HG03342 (cell line): ENCODE data around the gene NCOA3.
"Not testable (repeated sequence)": the region's sequence is repeated elsewhere in the genome, so short reads cannot be mapped to it uniquely, and the experiment has no call there.

ENCODE experiments used
- ATAC-seq: cut with Tn5 transposase; IDR thresholded peaks from one replicate; pipeline ENCODE4 v1.9.1; 2021; ENCODE audit warnings: mild to moderate bottlenecking, moderate library complexity; ENCODE audit not compliant: unreplicated experiment

NCOA3 gene

GRCh38 chr20:47534405-47534804 lies 32.7 kb downstream of the NCOA3 start:
- no peak for ATAC-seq

DNA sequence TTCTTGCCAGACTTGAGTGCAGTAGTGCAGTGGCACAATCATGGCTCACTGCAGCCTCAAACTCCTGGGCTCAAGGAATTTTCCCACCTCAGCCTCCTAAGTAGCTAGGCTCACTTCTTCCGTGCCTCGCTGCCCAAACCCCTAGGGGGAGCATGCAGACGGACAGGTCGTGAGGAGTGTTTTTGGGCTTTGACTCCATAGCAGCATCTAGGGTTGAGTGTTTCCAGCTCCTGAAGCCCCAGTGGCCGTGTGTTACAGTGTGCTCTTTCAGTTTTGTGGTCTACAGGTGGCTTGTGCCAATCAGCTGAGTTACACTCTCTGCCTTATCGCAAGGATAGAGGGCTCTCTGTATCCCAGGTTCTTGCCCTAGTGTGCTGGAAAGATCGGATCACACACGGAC lies 33.4 kb downstream of the NCOA3 start:
- ATAC-seq: no peak

- no peak for ATAC-seq
These were observed 34.3 kb downstream of the NCOA3 start for GRCh38 chr20:47535994-47536393.

DNA sequence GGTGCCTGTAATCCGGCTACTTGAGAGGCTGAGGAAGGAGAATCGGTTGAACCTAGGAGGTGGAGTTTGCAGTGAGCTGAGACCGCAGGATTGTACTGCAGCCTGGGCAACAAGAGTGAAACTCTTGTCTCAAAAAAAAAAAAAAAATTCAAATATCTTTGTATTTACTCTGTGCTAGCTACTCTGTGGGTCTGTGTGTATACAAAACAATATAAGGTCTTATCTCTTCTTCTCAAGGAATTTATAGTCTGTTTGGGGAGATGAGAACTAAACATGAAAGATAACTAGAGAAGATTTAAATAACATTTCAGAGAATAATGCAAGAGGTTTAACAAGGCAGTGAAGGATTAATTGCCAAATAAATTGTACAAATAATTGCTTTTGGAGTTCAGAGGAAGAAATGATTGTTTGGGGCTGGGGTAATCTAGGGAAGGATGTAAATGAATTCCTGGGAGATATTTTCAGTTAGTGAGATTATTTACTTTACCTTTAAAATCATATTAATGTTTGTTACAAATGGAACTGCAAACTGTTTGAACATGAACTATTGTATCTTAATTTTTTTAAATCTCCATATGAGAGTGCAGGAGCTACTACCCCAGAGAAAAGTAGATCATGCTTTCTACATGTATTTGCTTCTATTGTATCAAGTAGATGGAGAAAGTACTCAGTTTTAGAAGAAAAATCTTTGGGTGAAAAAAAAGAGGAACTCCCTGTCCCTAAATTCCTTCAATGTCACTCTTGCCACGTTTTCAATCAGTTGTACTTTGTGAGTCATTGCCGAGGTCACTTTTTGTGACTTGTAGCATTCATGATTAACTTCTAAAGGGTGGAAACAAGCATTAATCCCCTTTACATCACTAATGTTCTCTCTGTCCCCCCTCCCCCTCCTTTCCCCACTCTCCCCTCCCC lies 39.0 kb downstream of the NCOA3 start:
- no peak for ATAC-seq

GRCh38 chr20:47541355-47541922 lies 39.8 kb downstream of the NCOA3 start:
- ATAC-seq: no peak

DNA sequence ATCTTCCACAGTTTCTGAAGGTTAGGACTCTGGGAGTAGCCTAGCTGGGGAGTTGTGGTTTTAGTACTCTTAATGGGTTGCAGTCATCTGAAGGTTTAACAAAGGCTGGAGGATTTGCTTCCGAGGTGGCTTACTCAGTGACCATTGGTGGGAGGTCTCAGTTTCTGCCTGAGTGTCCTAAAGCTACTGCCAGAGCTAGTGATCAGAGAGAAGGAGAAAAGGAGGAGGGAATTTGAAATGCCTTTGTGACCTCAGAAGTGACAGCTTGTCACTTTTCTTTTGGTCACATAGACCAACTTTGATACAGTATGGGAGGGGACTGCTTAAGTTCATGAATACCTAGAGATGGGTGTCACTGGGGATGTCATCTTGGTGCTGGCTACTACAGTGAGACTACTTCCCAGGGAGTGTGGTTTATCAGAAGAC lies 41.3 kb downstream of the NCOA3 start:
- no peak for ATAC-seq

DNA sequence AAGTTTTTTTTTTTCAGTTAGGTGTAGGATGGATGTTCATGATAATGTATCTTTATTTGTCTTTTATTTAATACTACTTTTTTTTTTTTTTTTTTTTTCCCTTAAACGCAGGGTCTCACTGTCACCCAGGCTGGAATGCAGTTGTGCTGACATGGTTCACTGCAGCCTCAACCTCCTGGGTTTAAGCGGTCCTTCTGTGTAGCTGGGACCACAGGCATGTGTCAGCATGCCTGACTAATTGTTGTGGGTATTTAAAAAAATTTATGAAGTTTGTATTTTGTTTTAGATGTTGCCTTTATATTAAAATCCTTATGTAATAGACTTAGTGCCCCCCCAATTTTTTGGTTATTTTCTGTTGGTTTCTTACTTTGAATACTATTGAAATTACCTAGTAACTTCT lies 42.6 kb downstream of the NCOA3 start:
- no peak for ATAC-seq

DNA sequence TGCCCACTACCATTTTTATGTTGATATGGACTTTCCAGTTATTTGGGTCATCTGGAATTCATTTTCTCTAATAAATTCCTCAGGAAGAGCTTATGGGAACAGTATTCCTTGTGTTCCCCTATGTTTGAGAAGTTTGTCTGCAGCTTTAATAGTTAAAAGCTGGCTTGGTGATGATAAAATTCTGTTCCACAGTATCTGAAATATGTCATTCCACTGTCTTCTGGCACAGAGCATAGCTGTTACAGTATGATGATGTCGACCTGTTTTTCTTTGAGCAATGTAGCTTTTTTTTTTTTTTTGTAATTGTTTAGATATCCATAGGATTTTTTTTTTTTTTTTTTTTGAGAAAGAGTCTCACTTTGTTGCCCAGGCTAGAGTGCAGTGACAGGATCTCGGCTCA lies 43.2 kb downstream of the NCOA3 start:
- ATAC-seq: no peak

DNA sequence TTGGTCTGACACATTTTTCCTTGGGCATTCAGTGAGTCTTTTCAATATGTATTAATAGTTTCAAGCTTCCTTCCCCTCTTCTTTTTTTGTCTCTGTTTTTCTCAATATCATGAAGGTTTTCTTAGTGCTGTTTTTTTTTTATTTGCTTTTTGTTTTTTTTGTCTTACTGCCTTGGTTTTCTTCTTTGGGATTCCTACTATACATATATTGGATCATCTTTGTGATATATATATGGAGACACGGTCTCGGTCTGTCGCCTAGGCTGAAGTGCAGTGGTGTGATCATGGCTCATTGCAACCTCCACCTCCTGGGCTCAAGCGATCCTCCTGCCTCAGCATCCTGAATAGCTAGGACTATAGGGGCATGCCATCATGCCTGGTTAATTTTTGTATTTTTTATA lies 43.8 kb downstream of the NCOA3 start:
- ATAC-seq: no peak

DNA sequence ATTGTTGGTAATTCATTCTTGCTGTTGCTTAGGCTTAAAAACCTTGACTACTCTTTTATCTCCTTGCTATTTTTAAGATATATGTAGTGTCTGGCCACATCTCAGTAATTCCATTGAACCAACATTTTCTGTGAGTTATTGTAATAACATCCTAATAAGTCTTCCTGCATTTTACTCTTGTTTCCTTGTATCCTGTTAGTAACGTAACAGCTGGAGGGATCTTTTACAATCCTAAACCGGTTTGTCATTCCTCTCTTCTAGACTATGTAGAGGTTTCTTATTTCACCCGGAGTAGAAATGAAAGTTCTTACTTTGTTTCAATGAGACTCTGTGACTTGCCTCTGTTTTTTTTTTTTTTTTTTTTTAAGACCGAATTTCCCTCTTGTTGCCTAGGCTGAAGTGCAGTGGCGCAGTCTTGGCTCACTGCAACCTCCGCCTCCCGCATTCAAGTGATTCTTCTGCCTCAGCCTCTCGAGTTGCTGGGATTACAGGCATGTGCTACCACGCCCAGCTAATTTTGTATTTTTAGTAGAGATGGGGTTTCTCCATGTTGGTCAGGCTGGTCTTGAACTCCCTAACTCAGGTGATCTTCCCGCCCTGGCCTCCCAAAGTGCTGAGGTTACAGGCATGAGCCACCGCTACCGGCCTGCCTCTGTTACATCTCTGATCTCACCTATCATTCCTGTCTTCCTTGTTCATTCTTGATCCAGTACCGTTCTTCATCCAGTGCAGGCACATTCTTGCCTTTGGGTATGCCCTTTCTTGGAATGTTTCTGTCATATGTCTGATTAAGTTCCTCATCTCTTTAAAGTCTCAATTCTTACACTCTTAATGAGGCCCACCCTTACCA lies 44.7 kb downstream of the NCOA3 start:
- ATAC-seq: no peak

DNA sequence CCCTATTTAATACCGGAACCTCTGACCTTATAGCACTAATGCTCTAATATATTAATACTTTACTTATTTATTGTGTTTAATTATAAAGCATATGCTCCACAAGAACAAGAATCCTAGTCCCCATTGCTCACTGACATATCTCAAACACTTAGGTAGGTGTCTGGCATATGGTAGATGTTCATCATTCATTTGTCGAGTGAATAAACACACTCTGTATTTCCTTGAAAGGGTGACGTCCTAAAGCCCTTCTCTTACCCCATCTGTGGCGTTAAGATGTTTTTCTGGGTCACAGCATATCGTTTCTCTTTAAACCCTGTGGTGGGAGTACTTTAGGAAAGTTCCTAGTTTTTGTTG lies 45.3 kb downstream of the NCOA3 start:
- ATAC-seq: no peak

- ATAC-seq: no peak
These were observed 48.0 kb downstream of the NCOA3 start for GRCh38 chr20:47549671-47550070.

DNA sequence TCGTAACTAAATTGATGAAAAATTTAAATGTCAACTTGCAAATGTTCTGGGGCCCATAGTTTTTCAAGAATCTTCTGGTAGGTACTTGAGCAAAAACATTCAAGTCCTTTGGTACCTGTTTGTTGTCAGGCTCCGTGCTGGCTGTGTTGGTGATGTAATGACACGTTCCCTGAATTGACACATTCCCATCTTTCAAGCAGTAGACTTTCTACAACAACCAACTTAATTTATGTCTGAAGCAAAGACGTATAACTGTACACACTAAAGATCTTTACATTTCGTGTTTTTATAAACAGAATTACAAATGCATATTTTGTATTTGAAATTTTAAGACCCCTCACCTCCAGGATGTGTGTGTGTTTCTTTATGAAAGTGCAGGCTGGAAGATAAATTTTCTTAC lies 49.5 kb downstream of the NCOA3 start:
- ATAC-seq: no peak

DNA sequence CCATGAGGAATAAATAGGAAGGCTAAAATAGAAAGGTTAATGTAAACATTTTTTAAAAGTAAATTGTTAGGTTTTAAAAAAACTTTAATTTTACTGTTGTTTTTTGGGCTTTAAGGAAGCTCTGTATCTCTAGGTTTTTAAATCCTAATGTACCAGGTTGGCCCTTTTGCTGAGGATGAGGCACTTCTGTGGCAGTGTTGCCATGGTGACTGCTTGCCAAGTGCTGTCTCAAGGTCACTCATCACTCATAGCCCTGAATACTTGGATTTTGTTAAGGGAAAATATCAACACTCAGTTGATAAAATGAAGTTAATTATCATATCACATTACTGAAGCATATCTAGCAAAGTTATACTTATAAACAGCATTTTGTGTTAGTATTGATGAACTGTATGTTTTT lies 50.2 kb downstream of the NCOA3 start:
- ATAC-seq: no peak

DNA sequence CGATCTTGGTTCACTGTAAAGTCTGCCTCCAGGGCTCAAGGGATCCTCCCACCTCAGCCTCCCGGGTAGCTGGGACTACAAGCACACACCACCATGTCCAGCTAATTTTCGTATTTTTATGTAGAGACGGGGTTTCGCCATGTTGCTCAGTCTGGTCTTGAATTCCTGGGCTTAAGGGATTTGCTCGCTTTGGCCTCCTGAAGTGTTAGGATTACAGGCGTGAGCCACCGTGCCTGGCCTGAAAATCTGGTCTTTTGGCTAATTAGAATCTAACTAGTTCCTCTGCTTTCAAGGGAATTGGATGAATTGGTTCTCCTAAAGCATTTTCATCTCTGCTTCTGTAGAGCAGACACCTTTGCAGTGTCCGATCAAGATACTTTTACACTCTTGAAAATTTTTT lies 51.3 kb downstream of the NCOA3 start:
- no peak for ATAC-seq

- not testable (repeated sequence) for ATAC-seq
These were observed 52.0 kb downstream of the NCOA3 start for GRCh38 chr20:47553594-47554235.

DNA sequence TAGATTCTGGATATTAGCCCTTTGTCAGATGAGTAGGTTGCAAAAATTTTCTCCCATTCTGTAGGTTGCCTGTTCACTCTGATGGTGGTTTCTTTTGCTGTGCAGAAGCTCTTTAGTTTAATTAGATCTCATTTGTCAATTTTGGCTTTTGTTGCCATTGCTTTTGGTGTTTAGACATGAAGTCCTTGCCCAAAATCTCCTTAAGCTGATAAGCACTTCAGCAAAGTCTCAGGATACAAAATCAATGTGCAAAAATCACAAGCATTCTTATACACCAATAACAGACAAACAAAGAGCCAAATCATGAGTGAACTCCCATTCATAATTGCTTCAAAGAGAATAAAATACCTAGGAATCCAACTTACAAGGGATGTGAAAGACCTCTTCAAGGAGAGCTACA lies 52.6 kb downstream of the NCOA3 start:
- ATAC-seq: not testable (repeated sequence)

DNA sequence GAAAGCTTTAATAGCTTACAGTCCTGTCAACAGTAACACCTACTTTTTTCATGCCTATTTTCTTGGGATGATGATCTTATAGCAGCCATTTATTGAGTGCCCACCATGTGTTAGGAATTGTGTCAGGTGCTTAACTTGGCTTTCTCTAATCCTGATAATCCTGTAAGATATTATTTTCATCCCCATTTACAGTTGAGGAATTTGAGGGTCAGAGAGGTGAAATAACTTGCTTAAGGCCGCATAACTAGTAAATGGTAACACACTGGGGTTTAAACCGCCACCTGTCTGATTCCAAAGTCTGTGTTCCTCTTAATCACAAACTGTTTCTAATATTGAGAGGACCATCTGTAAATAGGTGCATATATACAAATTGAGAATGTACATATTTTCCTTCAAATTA lies 55.5 kb downstream of the NCOA3 start:
- no peak for ATAC-seq

DNA sequence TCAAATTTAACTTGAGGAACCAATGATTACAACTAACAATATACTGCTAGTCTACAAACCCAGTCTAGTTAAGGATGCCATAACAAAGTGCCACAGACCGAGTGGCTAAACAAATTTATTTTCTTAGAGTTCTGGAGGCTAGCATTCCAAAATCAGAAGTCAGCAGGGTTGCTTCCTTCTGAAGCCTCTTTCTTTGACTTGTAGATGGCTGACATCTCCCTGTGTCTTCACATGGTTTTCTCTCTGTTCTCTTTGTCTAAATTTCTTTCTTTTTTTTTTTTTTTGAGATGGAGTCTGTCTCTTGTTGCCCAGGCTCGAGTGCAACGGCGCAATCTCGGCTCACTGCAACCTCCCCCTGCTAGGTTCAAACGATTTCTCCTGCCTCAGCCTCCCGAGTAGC lies 56.1 kb downstream of the NCOA3 start:
- ATAC-seq: no peak

GRCh38 chr20:47558295-47559066 lies 56.8 kb downstream of the NCOA3 start:
- ATAC-seq: no peak
